PC-3 (cell line): ENCODE data around the gene IFT20.

ENCODE experiments used
- EZH2 ChIP-seq: fragments of 300-600 bp; sonication (generic); IDR thresholded peaks from one replicate; pipeline ENCODE4 v1.6.1; 2017; ENCODE audit warnings: antibody characterized with exemption, mild to moderate bottlenecking, low read length; ENCODE audit not compliant: unreplicated experiment
- TF ChIP-seq, protein P1 (sequence below): fragments of 300-600 bp; sonication (generic); conservative IDR thresholded peaks from 2 replicates; pipeline ENCODE4 v1.5.1; 2017; ENCODE audit warnings: antibody characterized with exemption, low read depth, mild to moderate bottlenecking, low read length

DNA sequence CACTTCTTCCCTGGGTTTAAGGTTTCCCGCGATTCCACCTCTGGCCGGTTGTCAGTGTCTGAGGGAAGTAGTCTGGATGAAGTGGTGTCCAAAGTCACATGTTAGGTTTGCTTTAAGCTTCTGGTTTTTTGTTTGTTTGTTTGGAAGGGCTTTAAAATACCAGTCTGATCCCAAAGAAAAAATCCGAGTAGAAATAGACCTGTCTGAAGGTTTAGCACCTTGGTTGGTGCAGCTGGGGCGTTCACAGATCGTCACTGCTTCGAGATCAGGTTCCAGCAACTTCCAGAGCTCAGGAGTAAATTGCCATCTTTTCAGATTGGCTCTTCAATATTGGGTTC is 15.7 kb downstream of the IFT20 start:
- TF ChIP-seq, protein P1, sequence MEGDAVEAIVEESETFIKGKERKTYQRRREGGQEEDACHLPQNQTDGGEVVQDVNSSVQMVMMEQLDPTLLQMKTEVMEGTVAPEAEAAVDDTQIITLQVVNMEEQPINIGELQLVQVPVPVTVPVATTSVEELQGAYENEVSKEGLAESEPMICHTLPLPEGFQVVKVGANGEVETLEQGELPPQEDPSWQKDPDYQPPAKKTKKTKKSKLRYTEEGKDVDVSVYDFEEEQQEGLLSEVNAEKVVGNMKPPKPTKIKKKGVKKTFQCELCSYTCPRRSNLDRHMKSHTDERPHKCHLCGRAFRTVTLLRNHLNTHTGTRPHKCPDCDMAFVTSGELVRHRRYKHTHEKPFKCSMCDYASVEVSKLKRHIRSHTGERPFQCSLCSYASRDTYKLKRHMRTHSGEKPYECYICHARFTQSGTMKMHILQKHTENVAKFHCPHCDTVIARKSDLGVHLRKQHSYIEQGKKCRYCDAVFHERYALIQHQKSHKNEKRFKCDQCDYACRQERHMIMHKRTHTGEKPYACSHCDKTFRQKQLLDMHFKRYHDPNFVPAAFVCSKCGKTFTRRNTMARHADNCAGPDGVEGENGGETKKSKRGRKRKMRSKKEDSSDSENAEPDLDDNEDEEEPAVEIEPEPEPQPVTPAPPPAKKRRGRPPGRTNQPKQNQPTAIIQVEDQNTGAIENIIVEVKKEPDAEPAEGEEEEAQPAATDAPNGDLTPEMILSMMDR = no peak
- TF ChIP-seq EZH2 = no peak
